C4-2B (cell line): Measurements from ENCODE around the gene ETHE1.

ENCODE experiments used
- ZFX ChIP-seq: fragments of 450-650 bp; IDR thresholded peaks from 2 replicates; pipeline ENCODE4 v1.6.1; 2017
- TF ChIP-seq, protein P1 (sequence below): fragments of 450-650 bp; conservative IDR thresholded peaks from 2 replicates; pipeline ENCODE4 v1.5.1; 2017; ENCODE audit warnings: mild to moderate bottlenecking

DNA sequence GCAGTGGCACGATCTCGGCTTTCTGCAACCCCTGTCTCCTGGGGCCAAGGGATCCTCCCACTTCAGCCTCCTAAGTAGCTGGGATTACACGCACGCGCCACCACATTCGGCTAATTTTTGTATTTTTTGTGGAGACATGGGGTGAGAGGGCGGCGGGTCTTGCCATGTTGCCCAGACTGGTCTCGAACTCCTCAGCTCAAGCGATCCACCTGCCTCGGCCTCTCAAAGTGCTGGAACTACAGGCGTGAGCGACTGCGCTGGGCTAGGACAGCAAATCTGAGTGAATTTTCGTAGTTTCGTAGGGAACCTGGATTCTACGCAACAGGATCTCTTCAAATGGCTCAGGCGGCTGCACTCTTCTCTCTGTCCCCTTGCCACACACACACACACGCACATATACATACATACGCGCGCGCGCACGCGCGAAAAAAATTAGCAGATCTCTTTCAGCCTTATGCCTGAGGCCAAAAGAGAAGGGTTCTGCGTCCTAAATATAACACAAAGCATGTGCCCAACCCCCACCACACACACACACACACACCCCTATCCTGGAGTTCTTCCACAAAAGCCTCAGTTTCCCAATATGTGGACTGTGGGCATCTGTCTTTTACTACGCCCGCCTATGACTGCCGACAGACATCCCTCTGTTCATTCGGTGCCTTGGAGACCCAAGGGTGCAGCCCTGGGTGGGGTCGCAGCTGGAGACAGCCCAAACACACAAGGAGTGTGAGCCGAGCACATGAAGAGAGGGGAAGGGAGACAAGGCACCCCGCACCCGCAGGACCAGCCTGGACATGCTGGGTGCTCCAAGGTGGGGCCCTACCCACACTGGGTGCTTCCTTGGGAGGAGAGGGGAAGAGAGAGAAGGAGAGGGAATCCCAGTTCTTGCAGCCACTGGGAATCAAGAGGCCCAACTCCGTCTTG is 49.2 kb upstream of the ETHE1 start:
- TF ChIP-seq, protein P1, sequence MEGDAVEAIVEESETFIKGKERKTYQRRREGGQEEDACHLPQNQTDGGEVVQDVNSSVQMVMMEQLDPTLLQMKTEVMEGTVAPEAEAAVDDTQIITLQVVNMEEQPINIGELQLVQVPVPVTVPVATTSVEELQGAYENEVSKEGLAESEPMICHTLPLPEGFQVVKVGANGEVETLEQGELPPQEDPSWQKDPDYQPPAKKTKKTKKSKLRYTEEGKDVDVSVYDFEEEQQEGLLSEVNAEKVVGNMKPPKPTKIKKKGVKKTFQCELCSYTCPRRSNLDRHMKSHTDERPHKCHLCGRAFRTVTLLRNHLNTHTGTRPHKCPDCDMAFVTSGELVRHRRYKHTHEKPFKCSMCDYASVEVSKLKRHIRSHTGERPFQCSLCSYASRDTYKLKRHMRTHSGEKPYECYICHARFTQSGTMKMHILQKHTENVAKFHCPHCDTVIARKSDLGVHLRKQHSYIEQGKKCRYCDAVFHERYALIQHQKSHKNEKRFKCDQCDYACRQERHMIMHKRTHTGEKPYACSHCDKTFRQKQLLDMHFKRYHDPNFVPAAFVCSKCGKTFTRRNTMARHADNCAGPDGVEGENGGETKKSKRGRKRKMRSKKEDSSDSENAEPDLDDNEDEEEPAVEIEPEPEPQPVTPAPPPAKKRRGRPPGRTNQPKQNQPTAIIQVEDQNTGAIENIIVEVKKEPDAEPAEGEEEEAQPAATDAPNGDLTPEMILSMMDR, result no peak
- TF ChIP-seq ZFX, result no peak
